ENCODE data around the gene HK1. TPM values are rescaled to one million over a fixed set of nuclear protein-coding genes. Genes with fewer than 3 reads are reported as not detected.
A peak's percentile ranks its signal among the peaks of the same experiment; 100 is the strongest.

Gene HK1
- total and polyA plus RNA-seq, 2 donors (not counting 1 experiment from before 2014, with no cell fraction given), result 60.6 to 172 TPM

DNA sequence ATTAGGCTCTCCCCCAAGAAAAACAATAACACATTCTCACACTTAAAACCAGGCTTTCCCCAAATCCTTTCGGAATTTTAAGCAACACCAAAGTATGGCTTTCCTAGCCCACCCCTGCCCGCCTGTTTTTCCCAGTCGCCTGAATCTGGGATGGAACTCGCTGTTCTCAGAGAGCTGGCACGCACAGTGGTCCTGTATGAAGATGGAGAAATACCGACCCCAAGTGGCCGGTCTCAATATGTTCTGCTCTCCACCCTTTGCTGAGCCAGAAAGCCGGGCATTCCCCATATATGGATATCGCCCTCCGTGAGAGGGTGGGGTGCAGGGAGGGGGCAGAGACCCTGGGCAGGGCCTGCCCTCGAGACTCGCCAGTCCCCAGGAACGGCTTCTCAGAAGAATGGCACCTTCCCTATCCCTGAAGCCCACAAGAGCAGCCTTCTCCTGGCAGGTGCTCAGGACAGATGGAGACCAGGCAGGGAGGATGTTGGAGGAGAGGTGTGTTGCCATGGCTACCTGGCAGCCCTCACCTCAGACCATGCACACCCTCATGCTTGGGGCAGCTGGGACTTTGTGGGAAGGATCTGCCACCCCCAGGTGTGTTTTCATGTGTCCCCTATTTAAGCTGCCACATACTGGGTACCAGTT, 135.0 kb downstream of the HK1 start:
- H2AFZ ChIP-seq (ENCODE audit: low read length), result no peak overlapping the region
- H3K27me3 ChIP-seq (ENCODE audit: control insufficient read depth, insufficient read depth, low read length), result peaks cover 3% of the 10 kb centered on the region
- H3K4me1 ChIP-seq (ENCODE audit: control insufficient read depth, extremely low read depth, insufficient read depth, low read length), result no peaks in the 10 kb centered on the region
- no peak overlapping the region for H3K9ac ChIP-seq (ENCODE audit: insufficient read depth, low read length)
- no peak overlapping the region for H3K4me3 ChIP-seq (replicated peaks in 1 of 4; ENCODE audit: control extremely low read depth in 1 of 4, insufficient read depth in 1 of 4, low read depth in 3 of 4, low read length in 4 of 4)
- H4K20me1 ChIP-seq (ENCODE audit: control insufficient read depth, extremely low read depth, insufficient read depth, low read length), result no peaks in the 10 kb centered on the region
- H3K4me2 ChIP-seq (ENCODE audit: extremely low read depth, insufficient read depth, low read length), result no peak overlapping the region
- TF ChIP-seq EZH2 (IDR thresholded peaks at IDR 0.05; ENCODE audit: low read length, missing control alignments), result no peak
- TF ChIP-seq, protein P1, sequence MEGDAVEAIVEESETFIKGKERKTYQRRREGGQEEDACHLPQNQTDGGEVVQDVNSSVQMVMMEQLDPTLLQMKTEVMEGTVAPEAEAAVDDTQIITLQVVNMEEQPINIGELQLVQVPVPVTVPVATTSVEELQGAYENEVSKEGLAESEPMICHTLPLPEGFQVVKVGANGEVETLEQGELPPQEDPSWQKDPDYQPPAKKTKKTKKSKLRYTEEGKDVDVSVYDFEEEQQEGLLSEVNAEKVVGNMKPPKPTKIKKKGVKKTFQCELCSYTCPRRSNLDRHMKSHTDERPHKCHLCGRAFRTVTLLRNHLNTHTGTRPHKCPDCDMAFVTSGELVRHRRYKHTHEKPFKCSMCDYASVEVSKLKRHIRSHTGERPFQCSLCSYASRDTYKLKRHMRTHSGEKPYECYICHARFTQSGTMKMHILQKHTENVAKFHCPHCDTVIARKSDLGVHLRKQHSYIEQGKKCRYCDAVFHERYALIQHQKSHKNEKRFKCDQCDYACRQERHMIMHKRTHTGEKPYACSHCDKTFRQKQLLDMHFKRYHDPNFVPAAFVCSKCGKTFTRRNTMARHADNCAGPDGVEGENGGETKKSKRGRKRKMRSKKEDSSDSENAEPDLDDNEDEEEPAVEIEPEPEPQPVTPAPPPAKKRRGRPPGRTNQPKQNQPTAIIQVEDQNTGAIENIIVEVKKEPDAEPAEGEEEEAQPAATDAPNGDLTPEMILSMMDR (conservative IDR thresholded peaks at IDR 0.05 in 1 of 2, IDR thresholded peaks at IDR 0.05 in 1 of 2; ENCODE audit: low read depth in 1 of 2, low read length in 2 of 2), result peak; percentile 74 to 76
- H3K79me2 ChIP-seq (ENCODE audit: control insufficient read depth, insufficient read depth, low read length), result no peaks in the 10 kb centered on the region
- H3K9me3 ChIP-seq (ENCODE audit: control insufficient read depth, insufficient read depth, low read depth, low read length), result no peaks in the 10 kb centered on the region
- H3K27ac ChIP-seq (ENCODE audit: insufficient read depth, low read length), result no peak overlapping the region
- no peaks in the 10 kb centered on the region for H3K36me3 ChIP-seq (ENCODE audit: control insufficient read depth, insufficient read depth, low read length)
- peak; percentile 56 to 79 for DNase-seq (ENCODE audit: low read depth in 2 of 2)

DNA sequence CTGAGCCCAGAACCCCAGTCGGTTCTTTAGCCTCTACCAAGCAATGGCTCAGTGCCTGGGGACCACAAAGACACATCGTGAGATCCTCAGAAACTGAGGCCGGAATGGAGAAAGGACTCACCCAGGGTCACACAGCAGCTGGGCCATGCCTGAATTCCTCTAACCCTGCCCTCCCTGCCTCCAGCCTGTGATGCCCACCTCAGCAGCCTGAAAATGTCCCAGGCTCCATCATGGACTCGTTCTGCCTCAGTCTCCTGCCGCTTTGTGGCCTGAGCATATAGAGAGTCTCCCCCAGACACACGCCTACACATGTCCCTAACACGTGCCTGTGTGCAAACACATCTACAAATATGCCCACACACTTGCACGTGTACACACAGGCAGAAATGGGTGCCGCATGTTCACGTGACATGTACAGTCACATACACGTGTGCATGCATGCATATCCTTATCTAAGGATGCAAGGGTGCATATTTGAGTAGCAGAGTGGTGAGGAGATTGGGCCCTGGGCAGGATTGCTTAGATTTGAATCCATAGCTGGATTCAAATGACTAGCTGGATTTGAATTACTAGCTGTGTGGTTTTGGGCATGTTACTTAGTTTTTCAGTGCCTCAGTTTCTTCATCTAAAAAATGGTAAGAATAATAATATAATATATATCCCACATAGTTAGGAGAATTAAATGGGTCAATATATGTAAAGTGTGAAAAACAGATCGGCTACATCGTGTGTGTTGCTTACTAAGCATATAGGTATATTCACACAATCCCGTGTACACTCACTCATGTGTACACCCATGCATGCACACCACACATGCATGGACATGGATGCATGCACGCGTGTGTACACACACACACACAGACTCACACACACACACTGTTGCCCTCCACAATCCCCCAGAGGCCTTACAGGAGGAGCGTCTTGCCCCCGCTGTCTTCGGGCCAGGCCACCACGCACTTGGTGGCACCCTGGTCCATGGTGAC, 136.0 kb downstream of the HK1 start:
- TF ChIP-seq EZH2 (IDR thresholded peaks at IDR 0.05; ENCODE audit: low read length, missing control alignments), result no peak
- TF ChIP-seq, protein P1 (conservative IDR thresholded peaks at IDR 0.05 in 1 of 2, IDR thresholded peaks at IDR 0.05 in 1 of 2; ENCODE audit: low read depth in 1 of 2, low read length in 2 of 2), result no peak
- no peak overlapping the region for H3K9ac ChIP-seq (ENCODE audit: insufficient read depth, low read length)

DNA sequence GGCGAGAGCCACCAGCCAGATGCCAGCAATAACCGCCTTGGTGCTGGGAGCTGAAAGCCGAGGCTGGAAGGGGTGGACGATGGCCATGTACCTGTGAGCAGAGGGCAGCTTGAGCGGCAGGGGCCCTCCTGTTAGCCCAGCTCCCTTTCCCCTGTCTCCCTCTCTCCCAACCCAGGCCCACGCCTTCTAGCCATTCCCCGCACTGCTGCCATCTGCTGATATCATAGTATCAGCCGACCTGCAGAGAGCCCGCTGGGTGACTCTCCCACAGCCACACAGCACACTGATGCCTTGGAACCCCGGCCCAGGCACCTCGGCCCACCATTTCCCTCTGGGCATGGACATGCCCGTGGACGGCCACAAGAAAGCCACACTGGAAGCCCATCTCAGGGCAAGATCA, 136.8 kb downstream of the HK1 start:
- Histone ChIP-seq H2AFZ (ENCODE audit: low read length) (no peak overlapping the region), H4K20me1 (ENCODE audit: control insufficient read depth, extremely low read depth, insufficient read depth, low read length) (no peaks in the 10 kb centered on the region), H3K36me3 (ENCODE audit: control insufficient read depth, insufficient read depth, low read length) (no peaks in the 10 kb centered on the region), H3K9me3 (ENCODE audit: control insufficient read depth, insufficient read depth, low read depth, low read length) (no peaks in the 10 kb centered on the region), H3K27ac (ENCODE audit: insufficient read depth, low read length) (no peak overlapping the region), H3K27me3 (ENCODE audit: control insufficient read depth, insufficient read depth, low read length) (peaks cover 3% of the 10 kb centered on the region), H3K4me2 (ENCODE audit: extremely low read depth, insufficient read depth, low read length) (no peak overlapping the region), H3K79me2 (ENCODE audit: control insufficient read depth, insufficient read depth, low read length) (no peaks in the 10 kb centered on the region), H3K4me1 (ENCODE audit: control insufficient read depth, extremely low read depth, insufficient read depth, low read length) (no peaks in the 10 kb centered on the region), H3K9ac (ENCODE audit: insufficient read depth, low read length) (no peak overlapping the region), H3K4me3 (replicated peaks in 1 of 4; ENCODE audit: control extremely low read depth in 1 of 4, insufficient read depth in 1 of 4, low read depth in 3 of 4, low read length in 4 of 4) (no peak overlapping the region)
- DNase-seq (ENCODE audit: low read depth in 2 of 2), result no peak
- no peak for TF ChIP-seq EZH2 (IDR thresholded peaks at IDR 0.05; ENCODE audit: low read length, missing control alignments)
- TF ChIP-seq, protein P1 (conservative IDR thresholded peaks at IDR 0.05 in 1 of 2, IDR thresholded peaks at IDR 0.05 in 1 of 2; ENCODE audit: low read depth in 1 of 2, low read length in 2 of 2), result no peak

More for the DNA sequence above, 136.0 kb downstream of the HK1 start:
- H3K27me3 ChIP-seq (ENCODE audit: control insufficient read depth, insufficient read depth, low read length), result peaks cover 3% of the 10 kb centered on the region
- H3K4me1 ChIP-seq (ENCODE audit: control insufficient read depth, extremely low read depth, insufficient read depth, low read length), result no peaks in the 10 kb centered on the region
- H3K4me2 ChIP-seq (ENCODE audit: extremely low read depth, insufficient read depth, low read length), result no peak overlapping the region
- no peaks in the 10 kb centered on the region for H3K79me2 ChIP-seq (ENCODE audit: control insufficient read depth, insufficient read depth, low read length)
- no peak overlapping the region for H3K4me3 ChIP-seq (replicated peaks in 1 of 4; ENCODE audit: control extremely low read depth in 1 of 4, insufficient read depth in 1 of 4, low read depth in 3 of 4, low read length in 4 of 4)
- no peak overlapping the region for H2AFZ ChIP-seq (ENCODE audit: low read length)
- H3K27ac ChIP-seq (ENCODE audit: insufficient read depth, low read length), result no peak overlapping the region
- H3K9me3 ChIP-seq (ENCODE audit: control insufficient read depth, insufficient read depth, low read depth, low read length), result no peaks in the 10 kb centered on the region
- no peak for DNase-seq (ENCODE audit: low read depth in 2 of 2)
- no peaks in the 10 kb centered on the region for H3K36me3 ChIP-seq (ENCODE audit: control insufficient read depth, insufficient read depth, low read length)
- H4K20me1 ChIP-seq (ENCODE audit: control insufficient read depth, extremely low read depth, insufficient read depth, low read length), result no peaks in the 10 kb centered on the region
